LNCaP clone FGC (cell line): ENCODE results near the gene SSU72.
A peak's percentile ranks its signal among the peaks of the same experiment; 100 is the strongest.

Source experiments
- DNase-seq: peaks from one replicate; pipeline ENCODE4 v3.0.0-alpha.2; 2011; ENCODE audit warnings: low read depth
- H3K4me3 ChIP-seq: 2 replicates; pipeline ENCODE4 v1.5.1; 2011; ENCODE audit warnings: mild to moderate bottlenecking, low read depth, low read length, control low read depth
- TF ChIP-seq, protein P1 (sequence below): IDR thresholded peaks from 2 replicates; pipeline ENCODE4 v1.5.1; 2012; ENCODE audit warnings: mild to moderate bottlenecking; ENCODE audit not compliant: control insufficient read depth, insufficient read depth; ENCODE audit errors: extremely low read depth

Gene SSU72

DNA sequence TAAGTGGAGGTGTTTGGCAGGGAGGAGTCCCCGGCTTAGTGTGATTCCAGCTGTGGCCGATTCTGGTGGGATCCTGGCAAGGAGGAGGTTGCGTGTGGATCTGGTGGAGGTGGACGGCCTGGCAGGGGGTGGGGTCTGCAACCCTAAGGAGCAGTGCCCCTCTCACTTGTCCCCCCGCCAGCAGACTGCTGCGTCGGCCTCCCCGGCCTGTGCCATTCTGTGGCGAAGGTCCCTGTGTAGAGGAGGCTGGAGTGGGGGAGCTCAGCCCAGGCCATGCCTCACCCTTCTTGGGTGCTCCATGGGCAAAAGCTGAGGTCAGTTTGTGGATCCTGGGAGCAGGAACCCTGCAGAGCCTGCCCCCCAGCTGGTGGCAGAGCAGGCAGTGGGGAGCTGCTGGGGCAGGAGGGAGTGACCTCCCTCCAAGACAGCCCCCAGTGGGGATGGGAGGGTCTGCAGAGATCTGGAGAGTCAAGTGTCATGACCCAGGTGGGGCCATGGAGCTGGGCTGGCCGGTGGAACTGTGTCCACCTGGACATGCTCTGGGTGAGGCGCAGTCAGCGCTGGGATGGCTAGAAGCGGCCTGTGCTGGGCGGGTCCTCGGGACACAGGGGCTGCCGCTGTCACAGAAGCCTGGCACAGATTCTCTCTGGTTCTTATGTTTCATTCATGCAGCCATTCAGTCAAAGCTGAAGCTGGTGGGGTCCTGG lies 45.9 kb upstream of the SSU72 start:
- no peak for DNase-seq
- H3K4me3 ChIP-seq = no peak overlapping the region
- TF ChIP-seq, protein P1, sequence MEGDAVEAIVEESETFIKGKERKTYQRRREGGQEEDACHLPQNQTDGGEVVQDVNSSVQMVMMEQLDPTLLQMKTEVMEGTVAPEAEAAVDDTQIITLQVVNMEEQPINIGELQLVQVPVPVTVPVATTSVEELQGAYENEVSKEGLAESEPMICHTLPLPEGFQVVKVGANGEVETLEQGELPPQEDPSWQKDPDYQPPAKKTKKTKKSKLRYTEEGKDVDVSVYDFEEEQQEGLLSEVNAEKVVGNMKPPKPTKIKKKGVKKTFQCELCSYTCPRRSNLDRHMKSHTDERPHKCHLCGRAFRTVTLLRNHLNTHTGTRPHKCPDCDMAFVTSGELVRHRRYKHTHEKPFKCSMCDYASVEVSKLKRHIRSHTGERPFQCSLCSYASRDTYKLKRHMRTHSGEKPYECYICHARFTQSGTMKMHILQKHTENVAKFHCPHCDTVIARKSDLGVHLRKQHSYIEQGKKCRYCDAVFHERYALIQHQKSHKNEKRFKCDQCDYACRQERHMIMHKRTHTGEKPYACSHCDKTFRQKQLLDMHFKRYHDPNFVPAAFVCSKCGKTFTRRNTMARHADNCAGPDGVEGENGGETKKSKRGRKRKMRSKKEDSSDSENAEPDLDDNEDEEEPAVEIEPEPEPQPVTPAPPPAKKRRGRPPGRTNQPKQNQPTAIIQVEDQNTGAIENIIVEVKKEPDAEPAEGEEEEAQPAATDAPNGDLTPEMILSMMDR = no peak

DNA sequence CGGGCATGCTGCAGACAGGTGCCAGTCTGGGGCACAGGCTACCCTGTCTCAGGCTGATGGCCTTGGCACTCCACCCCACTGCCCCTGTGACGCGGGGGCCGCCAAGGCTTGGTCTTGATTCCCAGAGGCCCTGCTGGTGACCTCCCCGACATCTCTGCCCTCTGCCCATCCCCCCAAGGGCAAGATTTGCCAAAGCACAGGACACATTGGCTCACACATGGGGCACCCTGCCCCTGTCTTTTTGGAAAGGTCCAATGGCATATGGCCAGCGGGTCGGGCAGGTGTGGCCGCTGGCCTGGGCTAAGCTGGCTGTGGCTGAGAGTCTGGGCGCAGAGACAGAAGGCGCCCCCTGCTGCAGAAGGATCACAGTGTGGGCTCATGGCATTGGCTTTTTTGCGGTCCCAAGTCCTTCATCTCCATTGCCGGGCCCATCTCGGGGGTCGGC lies 45.3 kb upstream of the SSU72 start:
- no peak overlapping the region for H3K4me3 ChIP-seq
- TF ChIP-seq, protein P1 = no peak
- no peak for DNase-seq

DNA sequence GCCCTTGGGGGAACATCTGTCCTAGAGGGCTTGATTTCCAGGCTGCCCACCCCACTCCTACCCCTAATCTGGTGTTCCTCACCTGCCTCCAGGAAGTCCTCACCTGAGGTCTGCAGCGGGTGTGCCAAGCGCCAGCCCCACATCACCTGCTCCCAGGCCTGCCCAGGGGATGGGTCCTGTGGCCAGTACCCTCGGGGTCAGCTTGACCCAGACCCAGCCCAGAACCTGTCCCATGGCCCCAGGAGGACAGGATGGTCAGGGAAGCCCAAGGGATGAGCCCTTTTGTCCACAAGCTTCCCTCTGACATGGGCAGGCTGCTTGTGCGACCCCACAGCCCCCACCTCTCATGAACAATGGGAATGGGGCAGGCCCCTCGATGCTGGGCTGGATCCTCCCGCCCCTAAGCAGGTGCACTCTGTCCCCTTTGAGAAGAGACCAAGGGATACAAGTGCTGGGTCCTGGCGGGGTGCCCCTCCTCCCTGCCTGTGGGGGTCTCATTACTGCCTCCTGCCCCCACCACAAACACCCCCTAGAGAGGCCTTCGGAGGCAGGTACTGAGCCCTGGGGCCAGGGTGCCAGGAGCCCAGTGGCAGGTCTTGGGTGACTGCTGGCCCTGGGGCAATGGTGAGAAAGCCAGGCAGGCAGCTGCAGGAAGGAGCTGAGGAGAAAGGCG lies 43.9 kb upstream of the SSU72 start:
- TF ChIP-seq, protein P1 = no peak
- DNase-seq = no peak

DNA sequence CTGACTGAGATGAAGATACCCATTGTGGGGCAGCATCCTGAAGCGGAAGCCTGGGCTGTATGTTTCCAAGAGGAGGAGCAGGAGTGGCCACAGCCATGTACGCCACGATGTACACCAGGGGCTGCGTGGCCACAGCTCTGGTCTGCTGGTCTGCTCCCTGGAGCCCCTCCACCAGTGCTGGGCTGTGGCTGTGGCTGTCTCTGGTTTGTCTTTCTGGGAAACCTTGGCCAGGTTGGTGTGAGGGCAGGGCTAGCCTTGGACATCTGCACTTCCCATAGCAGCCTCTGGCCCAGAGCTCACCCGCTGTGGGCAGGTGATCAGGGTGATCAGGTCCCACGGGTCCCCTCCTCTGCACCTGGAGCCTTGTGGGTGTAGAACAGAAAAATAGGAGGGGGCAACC lies 43.3 kb upstream of the SSU72 start:
- H3K4me3 ChIP-seq = no peak overlapping the region
- DNase-seq = no peak
- TF ChIP-seq, protein P1 = no peak

More for the DNA sequence above, 43.9 kb upstream of the SSU72 start:
- no peak overlapping the region for H3K4me3 ChIP-seq

DNA sequence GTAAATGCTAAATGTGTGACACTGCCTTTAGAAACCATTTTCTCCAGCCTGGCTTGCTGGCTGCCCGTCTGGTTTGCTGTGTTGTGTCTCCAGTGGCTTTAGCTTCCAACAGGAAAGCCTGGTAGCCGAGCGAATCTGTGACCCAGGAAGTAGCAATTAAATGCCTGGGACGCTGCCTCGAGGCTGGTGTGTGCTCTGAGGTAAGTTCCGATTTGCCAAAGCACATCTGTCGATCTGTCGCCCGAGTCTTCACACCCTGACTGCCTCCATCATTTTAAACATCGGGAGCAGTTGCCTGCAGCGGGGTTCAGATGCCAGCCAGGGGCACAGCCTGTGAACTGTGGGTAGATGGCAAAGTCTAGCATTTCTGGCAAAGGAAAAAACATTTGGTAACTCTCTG lies 42.9 kb upstream of the SSU72 start:
- TF ChIP-seq, protein P1 = no peak
- no peak overlapping the region for H3K4me3 ChIP-seq
- DNase-seq = no peak

DNA sequence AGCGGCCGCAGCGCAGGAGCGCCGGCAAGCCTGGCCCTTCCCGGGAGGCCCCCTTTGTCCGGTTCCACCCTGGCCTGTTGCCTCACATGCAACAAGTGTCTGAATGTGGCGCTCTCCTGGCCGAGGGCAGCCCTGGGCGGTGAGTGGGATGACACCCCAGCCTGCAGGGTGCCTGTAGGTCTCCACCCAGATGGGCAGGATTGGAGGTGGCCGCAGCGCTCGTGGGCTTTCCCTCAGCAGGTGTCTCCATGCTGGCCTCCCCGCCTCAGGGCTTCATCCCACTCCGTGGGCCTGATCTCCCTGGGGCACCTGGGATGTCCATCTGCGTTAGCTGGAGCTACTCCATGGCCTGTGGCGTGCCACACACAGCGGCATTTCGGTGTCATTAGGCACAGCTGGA lies 42.2 kb upstream of the SSU72 start:
- peak overlapping the region; percentile 90 for H3K4me3 ChIP-seq

More for the DNA sequence above, 42.2 kb upstream of the SSU72 start:
- no peak for DNase-seq
- TF ChIP-seq, protein P1 = no peak
